GM21786 (cell line): ENCODE results near the gene ZNF207.
"Not testable (repeated sequence)": the region's sequence is repeated elsewhere in the genome, so short reads cannot be mapped to it uniquely, and the experiment has no call there.

Experiments used
- ATAC-seq: cut with Tn5 transposase; IDR thresholded peaks from one replicate; pipeline ENCODE4 v1.9.1; 2021; ENCODE audit not compliant: unreplicated experiment

Gene ZNF207

GRCh38 chr17:32386844-32387243 lies 36.9 kb downstream of the ZNF207 start:
- no peak for ATAC-seq

- not testable (repeated sequence) for ATAC-seq
Measured at GRCh38 chr17:32388128-32388527, 38.2 kb downstream of the ZNF207 start.

DNA sequence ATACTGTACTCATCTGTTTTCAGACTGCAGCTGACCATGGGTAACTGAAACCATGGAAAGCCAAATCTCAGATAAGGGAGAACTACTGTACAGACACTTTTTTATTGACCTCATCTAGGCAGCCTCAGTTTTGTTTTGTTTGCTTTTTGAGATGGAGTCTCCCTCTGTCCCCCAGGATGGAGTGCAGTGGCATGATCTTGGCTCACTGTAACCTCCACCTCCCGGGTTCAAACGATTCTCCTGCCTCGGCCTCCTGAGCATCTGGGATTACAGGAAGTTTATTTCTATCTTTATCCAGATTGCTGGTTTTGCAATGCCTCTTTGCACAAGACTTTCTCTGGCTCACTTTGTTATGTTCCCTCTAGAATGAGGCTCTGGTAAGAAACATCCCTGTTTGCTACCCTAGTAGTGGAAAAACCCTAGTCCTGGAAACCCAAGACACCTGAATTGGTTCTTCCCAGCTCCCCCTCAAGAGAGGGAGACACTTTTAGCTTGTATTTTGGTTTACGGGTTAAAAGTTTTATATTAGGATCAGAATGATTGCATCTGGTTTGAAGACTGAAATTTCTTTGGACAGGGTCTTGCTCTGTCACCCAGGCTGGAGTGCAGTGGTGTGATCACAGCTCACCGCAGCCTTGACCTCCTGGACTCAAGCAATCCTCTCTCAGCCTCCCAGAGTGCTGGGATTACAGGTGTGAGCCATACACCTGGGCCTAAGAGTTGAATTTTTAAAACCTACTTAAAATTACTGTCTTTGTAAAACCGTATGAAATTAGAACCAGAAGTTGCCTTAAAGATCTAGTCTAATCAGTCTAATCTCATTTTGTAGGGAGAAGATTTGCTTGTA lies 38.9 kb downstream of the ZNF207 start:
- no peak for ATAC-seq

- no peak for ATAC-seq
Measured at GRCh38 chr17:32393904-32394303, 43.9 kb downstream of the ZNF207 start.

DNA sequence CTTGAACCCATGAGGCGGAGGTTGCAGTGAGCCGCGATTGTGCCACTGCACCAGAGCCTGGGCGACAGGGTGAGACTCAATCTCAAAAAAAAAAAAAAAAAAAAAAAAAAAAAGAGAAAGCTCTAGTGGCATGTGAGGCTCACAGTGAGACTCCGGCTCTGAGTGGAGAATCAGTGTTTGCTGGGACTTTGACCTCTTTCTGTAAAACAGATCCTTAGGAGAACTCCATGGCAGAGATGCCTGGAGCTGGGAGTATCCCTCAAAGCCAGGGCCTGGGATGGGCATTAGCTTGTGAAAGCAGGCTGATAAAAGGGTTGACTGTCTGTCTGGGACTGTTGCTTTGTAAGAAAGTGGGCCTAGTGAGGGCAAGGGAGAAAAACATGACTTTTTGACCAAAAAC lies 46.4 kb downstream of the ZNF207 start:
- ATAC-seq, result no peak

DNA sequence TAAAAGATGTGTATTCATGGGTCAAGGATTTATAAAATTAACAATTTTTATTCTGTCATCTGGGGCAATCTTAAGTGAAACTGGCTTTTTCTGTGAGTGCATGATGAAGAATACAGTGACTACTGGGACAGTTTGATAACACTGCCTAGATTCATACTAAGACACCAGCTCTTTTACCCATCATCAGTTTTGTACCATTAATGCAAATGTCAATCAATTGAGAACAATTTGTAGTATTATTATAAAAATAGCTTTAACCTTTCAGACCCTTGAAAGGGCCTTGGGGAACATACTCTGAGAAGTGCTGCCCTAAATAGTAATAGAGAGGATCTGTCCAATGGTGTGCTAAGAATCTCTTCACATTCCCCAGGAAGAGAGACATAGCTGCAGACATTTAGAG lies 49.0 kb downstream of the ZNF207 start:
- ATAC-seq, result no peak

- not testable (repeated sequence) for ATAC-seq
Measured at GRCh38 chr17:32410085-32410484, 60.1 kb downstream of the ZNF207 start.

GRCh38 chr17:32426894-32427293 lies 76.9 kb downstream of the ZNF207 start:
- no peak for ATAC-seq

- no peak for ATAC-seq
Measured at GRCh38 chr17:32429598-32429997, 79.6 kb downstream of the ZNF207 start.
